ENCODE measurements around the gene MRPL36. TPM values are rescaled to one million over a fixed set of nuclear protein-coding genes. Genes with fewer than 3 reads are reported as not detected.

The MRPL36 gene
- polyA plus RNA-seq, 1 donor (not counting 4 experiments of a cell fraction or from before 2014, with no cell fraction given) = 121 TPM

DNA sequence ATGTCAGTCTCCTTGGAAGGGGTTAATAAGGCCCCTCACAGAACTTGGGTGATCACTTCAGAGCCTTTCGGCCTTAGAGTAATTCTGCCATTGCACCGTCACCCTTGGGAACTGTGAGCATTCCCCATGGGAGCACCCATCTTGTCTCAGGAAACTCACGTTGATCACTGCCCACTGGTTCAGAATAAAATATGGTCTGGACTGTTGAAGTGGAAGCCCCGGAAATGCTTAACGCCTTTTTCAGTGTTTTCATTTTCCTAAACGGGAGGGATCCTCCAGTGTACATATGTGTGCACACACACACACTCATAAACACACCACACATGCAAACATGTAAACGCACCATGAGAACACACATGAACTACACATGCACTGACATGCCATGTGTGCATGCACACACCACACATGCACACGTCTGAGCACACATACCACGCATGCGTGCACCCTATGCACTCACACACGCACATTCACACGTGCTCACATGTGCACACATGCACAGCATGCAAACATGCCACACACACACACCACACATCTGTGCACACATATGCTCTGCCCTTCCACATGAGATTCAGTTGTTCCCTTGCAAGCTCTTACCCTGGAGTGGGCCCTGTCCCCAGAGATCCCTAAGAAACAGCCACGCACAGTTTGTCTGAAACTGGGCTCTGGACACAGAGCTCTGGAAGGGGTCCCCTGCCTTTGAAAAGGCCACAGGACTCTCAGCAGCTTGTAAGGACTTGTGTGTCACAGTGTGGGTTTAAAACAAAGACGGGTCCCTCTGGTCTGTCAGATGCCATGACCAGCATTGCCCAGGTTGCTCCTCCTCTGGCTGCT is 17.0 kb downstream of the MRPL36 start:
- Histone ChIP-seq H3K4me2 (ENCODE audit: control insufficient read depth, extremely low read depth, insufficient read depth, low read depth, low read length) (no peak overlapping the region), H3K9me3 (ENCODE audit: control insufficient read depth, low read depth, low read length) (no peaks in the 10 kb centered on the region), H3K9ac (ENCODE audit: control insufficient read depth, extremely low read depth, insufficient read depth, low read length) (no peak overlapping the region), H3K27me3 (ENCODE audit: control insufficient read depth, extremely low read depth, insufficient read depth, low read length) (no peaks in the 10 kb centered on the region), H3K9me1 (ENCODE audit: control insufficient read depth, extremely low read depth, insufficient read depth, low read length) (no peaks in the 10 kb centered on the region), H3K4me1 (ENCODE audit: control insufficient read depth, extremely low read depth, insufficient read depth, low read length) (no peaks in the 10 kb centered on the region), H4K20me1 (ENCODE audit: control insufficient read depth, extremely low read depth, insufficient read depth, low read length) (no peaks in the 10 kb centered on the region), H2AFZ (ENCODE audit: control insufficient read depth, low read length) (no peak overlapping the region), H3K36me3 (ENCODE audit: control insufficient read depth in 2 of 2, extremely low read depth in 1 of 2, insufficient read depth in 2 of 2, low read length in 2 of 2) (no peaks in the 10 kb centered on the region), H3K79me2 (ENCODE audit: control insufficient read depth, insufficient read depth, low read length) (no peaks in the 10 kb centered on the region), H3K4me3 (ENCODE audit: control insufficient read depth in 2 of 3, extremely low read depth in 1 of 3, insufficient read depth in 2 of 3, low read depth in 1 of 3, low read length in 3 of 3) (no peak overlapping the region), H3K27ac (ENCODE audit: control insufficient read depth, insufficient read depth, low read length) (no peak overlapping the region)
- FAIRE-seq (no peak), DNase-seq (ENCODE audit: low read depth, low spot score) (no peak)
- TF ChIP-seq CTCF (optimal IDR thresholded peaks at IDR 0.05 in 1 of 3, IDR thresholded peaks at IDR 0.05 in 1 of 3, conservative IDR thresholded peaks at IDR 0.05 in 1 of 3; ENCODE audit: extremely low read depth in 1 of 3, insufficient read depth in 2 of 3, low read length in 3 of 3) (no peak), EZH2 (IDR thresholded peaks at IDR 0.05; ENCODE audit: low read length) (no peak)
- dilution Hi-C loops (cut with MboI; ENCODE audit: extremely low pct_ligation_motif_present, low sequenced_read_pairs) = no loop called here

DNA sequence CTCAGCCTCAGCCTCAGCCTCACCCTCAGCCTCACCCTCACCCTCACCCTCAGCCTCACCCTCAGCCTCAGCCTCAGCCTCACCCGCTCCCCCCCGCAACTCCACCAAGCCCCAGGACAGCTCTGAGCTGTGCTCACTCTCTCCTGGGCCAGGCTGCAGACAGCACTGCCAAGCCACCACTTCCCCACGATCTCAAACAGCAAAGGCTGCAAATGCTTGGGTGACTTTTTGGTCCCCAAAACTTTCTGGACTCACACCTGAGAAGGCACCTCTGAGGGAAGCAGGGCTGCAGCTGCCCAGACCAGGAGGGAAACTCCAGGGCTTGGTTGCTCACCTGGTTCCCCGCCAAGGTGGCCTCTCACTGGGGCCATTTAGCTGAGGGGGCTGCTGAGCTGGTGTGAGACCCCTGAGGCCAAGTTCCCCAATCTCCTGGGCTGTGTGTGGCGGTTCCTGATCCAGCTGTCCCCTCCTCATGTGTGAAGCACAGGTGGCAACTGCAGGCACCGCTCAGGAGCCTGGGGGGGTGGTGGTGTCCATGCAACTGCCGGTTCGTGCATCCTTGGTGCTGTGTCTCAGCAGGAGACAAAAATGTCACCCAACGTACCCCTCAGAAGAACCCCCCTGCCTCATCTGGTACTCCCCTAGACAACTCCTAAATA is 17.8 kb downstream of the MRPL36 start:
- no peaks in the 10 kb centered on the region for H3K36me3 ChIP-seq (ENCODE audit: control insufficient read depth in 2 of 2, extremely low read depth in 1 of 2, insufficient read depth in 2 of 2, low read length in 2 of 2)
- DNase-seq (ENCODE audit: low read depth, low spot score) (no peak), FAIRE-seq (no peak)
- H3K9me1 ChIP-seq (ENCODE audit: control insufficient read depth, extremely low read depth, insufficient read depth, low read length) = no peaks in the 10 kb centered on the region
- no peak overlapping the region for H3K4me3 ChIP-seq (ENCODE audit: control insufficient read depth in 2 of 3, extremely low read depth in 1 of 3, insufficient read depth in 2 of 3, low read depth in 1 of 3, low read length in 3 of 3)
- no peaks in the 10 kb centered on the region for H3K4me1 ChIP-seq (ENCODE audit: control insufficient read depth, extremely low read depth, insufficient read depth, low read length)
- no peaks in the 10 kb centered on the region for H3K9me3 ChIP-seq (ENCODE audit: control insufficient read depth, low read depth, low read length)
- H3K27ac ChIP-seq (ENCODE audit: control insufficient read depth, insufficient read depth, low read length) = no peak overlapping the region
- no peaks in the 10 kb centered on the region for H3K27me3 ChIP-seq (ENCODE audit: control insufficient read depth, extremely low read depth, insufficient read depth, low read length)
- H3K4me2 ChIP-seq (ENCODE audit: control insufficient read depth, extremely low read depth, insufficient read depth, low read depth, low read length) = no peak overlapping the region
- TF ChIP-seq CTCF (optimal IDR thresholded peaks at IDR 0.05 in 1 of 3, IDR thresholded peaks at IDR 0.05 in 1 of 3, conservative IDR thresholded peaks at IDR 0.05 in 1 of 3; ENCODE audit: extremely low read depth in 1 of 3, insufficient read depth in 2 of 3, low read length in 3 of 3) = no peak
- dilution Hi-C loops (cut with MboI; ENCODE audit: extremely low pct_ligation_motif_present, low sequenced_read_pairs) = no loop called here
- no peaks in the 10 kb centered on the region for H4K20me1 ChIP-seq (ENCODE audit: control insufficient read depth, extremely low read depth, insufficient read depth, low read length)
- no peaks in the 10 kb centered on the region for H3K79me2 ChIP-seq (ENCODE audit: control insufficient read depth, insufficient read depth, low read length)
- no peak overlapping the region for H3K9ac ChIP-seq (ENCODE audit: control insufficient read depth, extremely low read depth, insufficient read depth, low read length)
- H2AFZ ChIP-seq (ENCODE audit: control insufficient read depth, low read length) = no peak overlapping the region

Measured in keratinocyte (primary cell).